NCI-H446 (cell line): ENCODE data around the gene APOM.

Source experiments
- DNase-seq, 2 experiments: peaks; one replicate each; lab custom pipeline; 2025; lab: John Stamatoyannopoulos, UW

Gene APOM

GRCh38 chr6:31655349-31656237 lies at the start of gene APOM:
APOM (plus strand) TSS chr6:31655894; CDS start chr6:31655967, 73 bp downstream.
- DNase-seq: no peak

GRCh38 chr6:31607317-31607716 lies 48.4 kb upstream of the APOM start:
- no peak for DNase-seq

- no peak for DNase-seq
Observed at GRCh38 chr6:31609519-31610406, 45.9 kb upstream of the APOM start.

- DNase-seq: no peak
Observed at GRCh38 chr6:31610968-31611367, 44.7 kb upstream of the APOM start.

GRCh38 chr6:31614075-31614619 lies 41.5 kb upstream of the APOM start:
- no peak for DNase-seq

GRCh38 chr6:31614684-31615578 lies 40.8 kb upstream of the APOM start, which contains the start of gene AIF1:
AIF1 (plus strand) TSS chr6:31615234; CDS start chr6:31615330, 96 bp downstream.
- no peak for DNase-seq

GRCh38 chr6:31615748-31616147 lies 39.9 kb upstream of the APOM start:
- DNase-seq: no peak

- no peak for DNase-seq
Observed at GRCh38 chr6:31617010-31617409, 38.7 kb upstream of the APOM start.

- DNase-seq: peak; percentile 99 to 100
Observed at GRCh38 chr6:31619805-31620585, 35.7 kb upstream of the APOM start.

GRCh38 chr6:31620586-31621319 lies 34.9 kb upstream of the APOM start, which contains the start of gene PRRC2A:
PRRC2A (plus strand) TSS chr6:31620715; CDS start chr6:31622790, 2,075 bp downstream.
- DNase-seq: peak in 1 of 2 experiments; percentile 100

GRCh38 chr6:31621320-31621939 lies 34.3 kb upstream of the APOM start:
- no peak for DNase-seq

- no peak for DNase-seq
Observed at GRCh38 chr6:31621991-31622390, 33.7 kb upstream of the APOM start.

GRCh38 chr6:31622684-31623091 lies 33.0 kb upstream of the APOM start:
- no peak for DNase-seq

- DNase-seq: no peak
Observed at GRCh38 chr6:31624070-31624469, 31.6 kb upstream of the APOM start.

GRCh38 chr6:31626952-31627351 lies 28.7 kb upstream of the APOM start:
- no peak for DNase-seq

- no peak for DNase-seq
Observed at GRCh38 chr6:31627690-31628287, 27.9 kb upstream of the APOM start.

- no peak for DNase-seq
Observed at GRCh38 chr6:31629014-31629413, 26.7 kb upstream of the APOM start.

GRCh38 chr6:31630177-31630934 lies 25.3 kb upstream of the APOM start:
- DNase-seq: no peak
